Activated CD8-positive, alpha-beta T cell treated with anti-CD3 and anti-CD28 coated beads, Interleukin-2, amount 10 ng/mL, durations not matched to agents 7 days and 5 days (primary cell): ENCODE results near the gene LRRC4. TPM values are rescaled to one million over a fixed set of nuclear protein-coding genes. Genes with fewer than 3 reads are reported as not detected.

Source experiments
- ATAC-seq: fragments of 150-1000 bp; cut with Tn5 transposase; one replicate; pipeline ENCODE4 v1.10.0; 2021; ENCODE audit warnings: moderate library complexity
- CTCF ChIA-PET: fragments of 350-600 bp; sonication (Branson Sonifier 250); formaldehyde crosslinking; loops from one replicate; lab custom pipeline; 2021; ENCODE audit warnings: antibody characterized with exemption; lab: Charles Lee
- POLR2A ChIA-PET: fragments of 350-600 bp; sonication (Branson Sonifier 250); formaldehyde crosslinking; loops from one replicate; lab custom pipeline; 2021; ENCODE audit warnings: antibody characterized with exemption; lab: Charles Lee
- DNase-seq: peaks from one replicate; pipeline ENCODE4 v3.0.0-alpha.2; 2020
- H3K27ac Mint-ChIP-seq: one replicate; pipeline ENCODE4 v1.8.0; 2021; ENCODE audit warnings: mild to moderate bottlenecking, mixed read lengths
- H3K27me3 Mint-ChIP-seq: one replicate; pipeline ENCODE4 v1.8.0; 2021; ENCODE audit warnings: low read depth, mixed read lengths
- H3K36me3 Mint-ChIP-seq: one replicate; pipeline ENCODE4 v1.8.0; 2021; ENCODE audit warnings: low read depth, mixed read lengths
- H3K4me1 Mint-ChIP-seq: one replicate; pipeline ENCODE4 v1.8.0; 2021; ENCODE audit warnings: low read depth, mixed read lengths
- H3K4me3 Mint-ChIP-seq: one replicate; pipeline ENCODE4 v1.8.0; 2021; ENCODE audit warnings: mild to moderate bottlenecking, mixed read lengths
- H3K9me3 Mint-ChIP-seq: one replicate; pipeline ENCODE4 v1.8.0; 2022; ENCODE audit warnings: mixed read lengths; ENCODE audit not compliant: insufficient read depth
- total RNA-seq, 2 experiments: library from RNA; stranded (reverse); gene quantifications; one replicate each; pipeline ENCODE4 v1.2.3, GENCODE V29; 2021

LRRC4 gene
- total RNA-seq, 2 experiments from 2014 or later: 0.24 to 0.50 TPM

GRCh38 chr7:128000854-128001265 lies 30.4 kb downstream of the LRRC4 start:
- POLR2A ChIA-PET: no interaction called here
- ATAC-seq (no peak), DNase-seq (no peak)
- Mint-ChIP-seq H3K4me3 (no peak overlapping the region), H3K9me3 (no peaks in the 10 kb centered on the region), H3K27me3 (no peaks in the 10 kb centered on the region), H3K36me3 (peaks cover 7% of the 10 kb centered on the region), H3K27ac (no peak overlapping the region), H3K4me1 (peaks cover 16% of the 10 kb centered on the region)
- CTCF ChIA-PET: interaction anchor here (0.7 to 1.4 kb wide), 2 partner anchors 293 to 1006 kb away, joined by 3 to 4 read pairs; no protein-coding TSS in a partner anchor

- Mint-ChIP-seq H3K4me3 (no peak overlapping the region), H3K27ac (no peak overlapping the region), H3K9me3 (no peaks in the 10 kb centered on the region), H3K27me3 (no peaks in the 10 kb centered on the region), H3K4me1 (peaks cover 16% of the 10 kb centered on the region), H3K36me3 (peaks cover 7% of the 10 kb centered on the region)
- ATAC-seq (no peak), DNase-seq (no peak)
- ChIA-PET CTCF (interaction anchor here (0.7 to 1.5 kb wide), 4 partner anchors 12 to 1007 kb away, joined by 3 to 6 read pairs (median 4); no protein-coding TSS in a partner anchor), POLR2A (no interaction called here)
Measured at GRCh38 chr7:128000048-128000447, 31.2 kb downstream of the LRRC4 start.

GRCh38 chr7:127998671-127999070 lies 32.6 kb downstream of the LRRC4 start:
- ATAC-seq: no peak
- H3K9me3 Mint-ChIP-seq: no peaks in the 10 kb centered on the region
- CTCF ChIA-PET: interaction anchor here (1.5 kb wide), 1 partner anchor 211 kb away, joined by 6 read pairs; no protein-coding TSS in a partner anchor
- peaks cover 10% of the 10 kb centered on the region for H3K36me3 Mint-ChIP-seq
- H3K27ac Mint-ChIP-seq: no peak overlapping the region
- no peak for DNase-seq
- POLR2A ChIA-PET: no interaction called here
- H3K4me1 Mint-ChIP-seq: peaks cover 6% of the 10 kb centered on the region
- H3K4me3 Mint-ChIP-seq: no peak overlapping the region
- H3K27me3 Mint-ChIP-seq: no peaks in the 10 kb centered on the region

GRCh38 chr7:127997226-127997922 lies 33.9 kb downstream of the LRRC4 start:
- Mint-ChIP-seq H3K36me3 (peaks cover 14% of the 10 kb centered on the region), H3K4me3 (no peak overlapping the region), H3K4me1 (no peaks in the 10 kb centered on the region), H3K27ac (no peak overlapping the region), H3K9me3 (no peaks in the 10 kb centered on the region), H3K27me3 (no peaks in the 10 kb centered on the region)
- no peak for DNase-seq
- ChIA-PET CTCF (no interaction called here), POLR2A (no interaction called here)
- no peak for ATAC-seq

- H3K4me3 Mint-ChIP-seq: no peak overlapping the region
- CTCF ChIA-PET: interaction anchor here (1.5 kb wide), 1 partner anchor 139 kb away, joined by 4 read pairs; no protein-coding TSS in a partner anchor
- no peaks in the 10 kb centered on the region for H3K9me3 Mint-ChIP-seq
- no peaks in the 10 kb centered on the region for H3K4me1 Mint-ChIP-seq
- POLR2A ChIA-PET: no interaction called here
- no peak for ATAC-seq
- H3K27ac Mint-ChIP-seq: no peak overlapping the region
- H3K36me3 Mint-ChIP-seq: peaks cover 17% of the 10 kb centered on the region
- DNase-seq: no peak
- H3K27me3 Mint-ChIP-seq: no peaks in the 10 kb centered on the region
Measured at GRCh38 chr7:127996253-127997071, 34.8 kb downstream of the LRRC4 start.

- ATAC-seq (no peak), DNase-seq (no peak)
- Mint-ChIP-seq H3K4me1 (no peaks in the 10 kb centered on the region), H3K27ac (no peak overlapping the region), H3K27me3 (no peaks in the 10 kb centered on the region), H3K9me3 (no peaks in the 10 kb centered on the region), H3K4me3 (no peak overlapping the region), H3K36me3 (peaks cover 18% of the 10 kb centered on the region)
- POLR2A ChIA-PET: no interaction called here
- CTCF ChIA-PET: interaction anchor here (1.5 kb wide), 1 partner anchor 140 kb away, joined by 4 read pairs; no protein-coding TSS in a partner anchor
Measured at GRCh38 chr7:127995881-127996215, 35.4 kb downstream of the LRRC4 start.

- no peak overlapping the region for H3K27ac Mint-ChIP-seq
- POLR2A ChIA-PET: no interaction called here
Measured at GRCh38 chr7:127995156-127995880, 35.9 kb downstream of the LRRC4 start.

GRCh38 chr7:127993987-127994386 lies 37.2 kb downstream of the LRRC4 start:
- Mint-ChIP-seq H3K36me3 (peaks cover 16% of the 10 kb centered on the region), H3K27ac (no peak overlapping the region)
- POLR2A ChIA-PET: no interaction called here

More at GRCh38 chr7:127995156-127995880, 35.9 kb downstream of the LRRC4 start:
- Mint-ChIP-seq H3K27me3 (no peaks in the 10 kb centered on the region), H3K9me3 (no peaks in the 10 kb centered on the region), H3K36me3 (peaks cover 16% of the 10 kb centered on the region), H3K4me1 (no peaks in the 10 kb centered on the region), H3K4me3 (no peak overlapping the region)
- ATAC-seq (no peak), DNase-seq (no peak)
- CTCF ChIA-PET: interaction anchor here (0.6 to 1.5 kb wide), 2 partner anchors 116 to 140 kb away, joined by 3 to 4 read pairs; no protein-coding TSS in a partner anchor

GRCh38 chr7:127993317-127993716 lies 37.9 kb downstream of the LRRC4 start:
- ATAC-seq (no peak), DNase-seq (no peak)
- H3K27ac Mint-ChIP-seq: no peak overlapping the region
- ChIA-PET CTCF (no interaction called here), POLR2A (no interaction called here)
- no peaks in the 10 kb centered on the region for H3K4me1 Mint-ChIP-seq
- H3K36me3 Mint-ChIP-seq: peaks cover 16% of the 10 kb centered on the region
- H3K27me3 Mint-ChIP-seq: no peaks in the 10 kb centered on the region
- no peaks in the 10 kb centered on the region for H3K9me3 Mint-ChIP-seq
- H3K4me3 Mint-ChIP-seq: no peak overlapping the region

More at GRCh38 chr7:127993987-127994386, 37.2 kb downstream of the LRRC4 start:
- DNase-seq (no peak), ATAC-seq (no peak)
- Mint-ChIP-seq H3K9me3 (no peaks in the 10 kb centered on the region), H3K4me1 (no peaks in the 10 kb centered on the region), H3K4me3 (no peak overlapping the region), H3K27me3 (no peaks in the 10 kb centered on the region)
- CTCF ChIA-PET: no interaction called here

- Mint-ChIP-seq H3K36me3 (peaks cover 13% of the 10 kb centered on the region), H3K27me3 (no peaks in the 10 kb centered on the region), H3K9me3 (no peaks in the 10 kb centered on the region), H3K4me3 (no peak overlapping the region), H3K4me1 (peaks cover 3% of the 10 kb centered on the region), H3K27ac (no peak overlapping the region)
- ATAC-seq (no peak), DNase-seq (no peak)
- POLR2A ChIA-PET: no interaction called here
- CTCF ChIA-PET: no interaction called here
Measured at GRCh38 chr7:127988751-127989150, 42.5 kb downstream of the LRRC4 start.

- Mint-ChIP-seq H3K27me3 (no peaks in the 10 kb centered on the region), H3K4me3 (no peak overlapping the region), H3K9me3 (no peaks in the 10 kb centered on the region), H3K36me3 (peaks cover 8% of the 10 kb centered on the region), H3K4me1 (peaks cover 8% of the 10 kb centered on the region), H3K27ac (no peak overlapping the region)
- ATAC-seq (no peak), DNase-seq (no peak)
- ChIA-PET CTCF (no interaction called here), POLR2A (no interaction called here)
Measured at GRCh38 chr7:127986581-127987521, 44.4 kb downstream of the LRRC4 start.
